H1 (cell line): ENCODE data around the gene COMMD7.

ENCODE experiments used
- CEBPB ChIP-seq: IDR thresholded peaks from 2 replicates; pipeline ENCODE4 v1.6.1; 2012; ENCODE audit warnings: low read depth, low read length
- CREB1 ChIP-seq: IDR thresholded peaks from 2 replicates; pipeline ENCODE4 v1.6.1; 2012; ENCODE audit warnings: inconsistent platforms
- CTBP2 ChIP-seq: IDR thresholded peaks from 2 replicates; pipeline ENCODE4 v1.7.0; 2011; ENCODE audit warnings: borderline replicate concordance, mild to moderate bottlenecking, moderate library complexity, mixed read lengths, low read length; ENCODE audit not compliant: insufficient read depth, insufficient read length
- TAF1 ChIP-seq: IDR thresholded peaks from 2 replicates; pipeline ENCODE4 v1.6.1; 2011; ENCODE audit warnings: mild to moderate bottlenecking, low read depth, low read length

DNA sequence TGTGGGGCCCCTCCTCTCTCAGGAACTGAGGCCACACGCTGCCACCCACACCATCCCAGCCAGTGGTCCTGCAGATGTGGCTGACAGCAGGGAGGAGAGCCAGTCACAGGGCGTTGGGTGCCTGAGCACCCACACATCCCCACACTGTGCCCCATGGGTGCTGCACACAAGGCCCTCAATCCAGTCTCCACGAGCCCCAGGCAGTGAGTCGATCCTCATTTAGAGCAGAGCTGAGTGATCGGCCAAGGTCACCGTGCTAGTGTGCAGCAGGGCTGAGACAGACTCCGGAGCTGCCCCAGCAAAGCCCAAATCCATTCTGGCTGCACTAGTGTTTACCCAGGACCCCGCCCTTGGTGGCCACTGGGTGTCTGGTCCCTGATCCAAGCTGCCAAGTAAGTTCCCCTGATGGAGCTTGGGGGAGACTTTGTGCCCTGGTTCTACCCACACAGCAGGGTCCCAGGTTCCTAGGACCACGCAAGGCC is 78.5 kb downstream of the COMMD7 start:
- TF ChIP-seq CEBPB (no peak), CTBP2 (no peak), TAF1 (no peak), CREB1 (no peak)
